ENCODE measurements around the gene CALML6.

DNA sequence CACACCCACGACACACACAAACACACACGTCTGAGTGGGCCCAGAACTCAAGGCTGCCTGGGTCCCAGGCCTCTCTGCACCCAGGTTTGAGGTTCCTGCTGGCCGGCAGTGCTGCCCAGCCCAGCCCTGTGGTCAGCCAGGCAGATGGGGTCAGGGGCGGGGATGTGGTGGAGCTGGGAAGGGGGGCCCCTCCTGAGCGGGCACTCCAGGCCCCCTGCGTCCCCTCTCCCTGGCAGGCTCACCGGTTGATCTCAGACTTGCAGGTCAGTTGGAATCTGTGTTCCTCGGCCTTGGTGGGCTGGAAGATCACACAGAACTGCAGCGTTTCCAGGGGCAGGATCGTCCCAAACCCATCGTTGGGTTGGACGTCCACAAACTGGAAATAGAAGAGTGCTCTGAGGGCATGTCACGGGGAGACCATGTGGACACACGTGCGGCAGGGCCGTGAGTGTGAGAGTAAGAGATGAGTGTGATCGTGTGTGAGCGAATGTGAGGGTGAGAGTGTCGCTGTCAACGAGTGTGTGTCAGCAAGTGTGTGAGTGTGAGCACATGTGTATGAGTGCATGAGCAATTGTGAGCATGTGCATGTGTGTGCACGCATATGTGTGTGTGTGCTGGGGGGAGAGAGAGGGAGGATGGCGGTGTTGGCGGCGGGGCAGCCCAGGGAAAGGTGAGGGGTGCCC lies 23.7 kb downstream of the CALML6 start:
- TF ChIP-seq GATA2 (IDR thresholded peaks at IDR 0.05; ENCODE audit: low read depth, low read length) (no peak), GATA3 (IDR thresholded peaks at IDR 0.05; ENCODE audit: low read depth, low read length) (no peak)
